ENCODE results near the gene ADD1. TPM values are rescaled to one million over a fixed set of nuclear protein-coding genes. Genes with fewer than 3 reads are reported as not detected.

The ADD1 gene
- total RNA-seq, 1 donor from 2014 or later: 131 TPM

GRCh38 chr4:2901186-2901585 is 57.5 kb downstream of the ADD1 start:
- H3K9me3 Mint-ChIP-seq: no peaks in the 10 kb centered on the region
- H3K4me3 Mint-ChIP-seq: no peak overlapping the region
- no peak overlapping the region for H3K9ac ChIP-seq
- H3K27ac Mint-ChIP-seq: no peak overlapping the region
- no peak overlapping the region for H3K4me2 ChIP-seq
- H3K4me1 ChIP-seq: no peaks in the 10 kb centered on the region
- H3K27me3 Mint-ChIP-seq (ENCODE audit: insufficient read depth, low read depth): no peaks in the 10 kb centered on the region
- H3F3A ChIP-seq (ENCODE audit: low read depth): no peaks in the 10 kb centered on the region
- TF ChIP-seq, protein P1, sequence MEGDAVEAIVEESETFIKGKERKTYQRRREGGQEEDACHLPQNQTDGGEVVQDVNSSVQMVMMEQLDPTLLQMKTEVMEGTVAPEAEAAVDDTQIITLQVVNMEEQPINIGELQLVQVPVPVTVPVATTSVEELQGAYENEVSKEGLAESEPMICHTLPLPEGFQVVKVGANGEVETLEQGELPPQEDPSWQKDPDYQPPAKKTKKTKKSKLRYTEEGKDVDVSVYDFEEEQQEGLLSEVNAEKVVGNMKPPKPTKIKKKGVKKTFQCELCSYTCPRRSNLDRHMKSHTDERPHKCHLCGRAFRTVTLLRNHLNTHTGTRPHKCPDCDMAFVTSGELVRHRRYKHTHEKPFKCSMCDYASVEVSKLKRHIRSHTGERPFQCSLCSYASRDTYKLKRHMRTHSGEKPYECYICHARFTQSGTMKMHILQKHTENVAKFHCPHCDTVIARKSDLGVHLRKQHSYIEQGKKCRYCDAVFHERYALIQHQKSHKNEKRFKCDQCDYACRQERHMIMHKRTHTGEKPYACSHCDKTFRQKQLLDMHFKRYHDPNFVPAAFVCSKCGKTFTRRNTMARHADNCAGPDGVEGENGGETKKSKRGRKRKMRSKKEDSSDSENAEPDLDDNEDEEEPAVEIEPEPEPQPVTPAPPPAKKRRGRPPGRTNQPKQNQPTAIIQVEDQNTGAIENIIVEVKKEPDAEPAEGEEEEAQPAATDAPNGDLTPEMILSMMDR (IDR thresholded peaks at IDR 0.05): no peak
- TF ChIP-seq EZH2 (IDR thresholded peaks at IDR 0.05): no peak
- TF ChIP-seq EZH2phosphoT487 (IDR thresholded peaks at IDR 0.05): no peak
- no peaks in the 10 kb centered on the region for H3K9me3 ChIP-seq (ENCODE audit: low read depth)
- no peaks in the 10 kb centered on the region for H3K27me3 ChIP-seq
- peaks cover 36% of the 10 kb centered on the region for H3K36me3 Mint-ChIP-seq
- H3K4me1 Mint-ChIP-seq: no peaks in the 10 kb centered on the region
- no peak for DNase-seq (ENCODE audit: low spot score)
- H3K4me3 ChIP-seq: no peak overlapping the region
- H3K36me3 ChIP-seq: no peaks in the 10 kb centered on the region
- H3K27ac ChIP-seq: no peak overlapping the region
- H2AFZ ChIP-seq (replicated peaks): no peak overlapping the region
- H4K20me1 ChIP-seq (ENCODE audit: low read depth): no peaks in the 10 kb centered on the region
- no peaks in the 10 kb centered on the region for H3K79me2 ChIP-seq (ENCODE audit: low read depth)

GRCh38 chr4:2902126-2902525 is 58.5 kb downstream of the ADD1 start:
- Histone ChIP-seq H3K27me3 (no peaks in the 10 kb centered on the region), H3K27ac (no peak overlapping the region), H3K4me3 (no peak overlapping the region), H3K36me3 (no peaks in the 10 kb centered on the region), H3K9ac (no peak overlapping the region), H3K4me1 (no peaks in the 10 kb centered on the region), H4K20me1 (ENCODE audit: low read depth) (no peaks in the 10 kb centered on the region), H3K9me3 (ENCODE audit: low read depth) (no peaks in the 10 kb centered on the region), H3F3A (ENCODE audit: low read depth) (no peaks in the 10 kb centered on the region), H3K79me2 (ENCODE audit: low read depth) (no peaks in the 10 kb centered on the region), H3K4me2 (no peak overlapping the region), H2AFZ (replicated peaks) (no peak overlapping the region)
- no peaks in the 10 kb centered on the region for H3K4me1 Mint-ChIP-seq
- TF ChIP-seq, protein P1 (IDR thresholded peaks at IDR 0.05): no peak
- TF ChIP-seq EZH2phosphoT487 (IDR thresholded peaks at IDR 0.05) (no peak), EZH2 (IDR thresholded peaks at IDR 0.05) (no peak)
- DNase-seq (ENCODE audit: low spot score): no peak
- H3K4me3 Mint-ChIP-seq: no peak overlapping the region
- H3K27me3 Mint-ChIP-seq (ENCODE audit: insufficient read depth, low read depth): no peaks in the 10 kb centered on the region
- H3K27ac Mint-ChIP-seq: no peak overlapping the region
- peaks cover 34% of the 10 kb centered on the region for H3K36me3 Mint-ChIP-seq
- H3K9me3 Mint-ChIP-seq: no peaks in the 10 kb centered on the region

DNA sequence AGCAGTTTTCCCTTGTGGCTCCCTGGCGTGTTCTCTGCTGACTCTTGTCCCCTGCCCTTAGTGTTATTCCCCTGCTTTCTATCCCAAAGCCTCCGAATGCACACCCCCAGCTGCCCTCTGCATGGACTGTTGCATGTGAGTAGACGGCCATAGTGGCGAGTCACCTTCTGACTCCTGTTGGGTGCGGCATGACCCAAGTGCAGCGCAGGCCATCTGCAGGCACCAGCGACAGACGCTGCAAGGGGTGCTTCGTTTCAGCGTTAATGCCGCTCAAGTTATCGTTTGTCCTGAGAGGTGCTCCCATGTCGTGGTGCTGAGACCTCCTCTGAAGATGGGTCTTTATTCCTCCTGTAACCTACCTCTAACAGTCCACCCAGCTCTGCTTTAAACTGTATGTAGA is 61.9 kb downstream of the ADD1 start:
- Mint-ChIP-seq H3K9me3 (no peaks in the 10 kb centered on the region), H3K36me3 (peaks cover 19% of the 10 kb centered on the region), H3K4me3 (no peak overlapping the region), H3K4me1 (no peaks in the 10 kb centered on the region), H3K27me3 (ENCODE audit: insufficient read depth, low read depth) (peaks cover 2% of the 10 kb centered on the region), H3K27ac (no peak overlapping the region)
- no peak overlapping the region for H3K4me3 ChIP-seq
- H3F3A ChIP-seq (ENCODE audit: low read depth): no peaks in the 10 kb centered on the region
- no peaks in the 10 kb centered on the region for H3K79me2 ChIP-seq (ENCODE audit: low read depth)
- H3K4me2 ChIP-seq: no peak overlapping the region
- DNase-seq (ENCODE audit: low spot score): no peak
- H3K27me3 ChIP-seq: no peaks in the 10 kb centered on the region
- peaks cover 7% of the 10 kb centered on the region for H4K20me1 ChIP-seq (ENCODE audit: low read depth)
- H3K27ac ChIP-seq: no peak overlapping the region
- H3K4me1 ChIP-seq: no peaks in the 10 kb centered on the region
- H2AFZ ChIP-seq (replicated peaks): no peak overlapping the region
- no peaks in the 10 kb centered on the region for H3K9me3 ChIP-seq (ENCODE audit: low read depth)
- no peak overlapping the region for H3K9ac ChIP-seq
- TF ChIP-seq EZH2 (IDR thresholded peaks at IDR 0.05): no peak
- TF ChIP-seq EZH2phosphoT487 (IDR thresholded peaks at IDR 0.05): no peak
- TF ChIP-seq, protein P1 (IDR thresholded peaks at IDR 0.05): no peak
- H3K36me3 ChIP-seq: no peaks in the 10 kb centered on the region

All from neural progenitor cell (in vitro differentiated cells).